Effector CD4-positive, alpha-beta T cell (primary cell): ENCODE data around the gene ANKRD65. TPM values are rescaled to one million over a fixed set of nuclear protein-coding genes. Genes with fewer than 3 reads are reported as not detected.
"Not testable (repeated sequence)": the region's sequence is repeated elsewhere in the genome, so short reads cannot be mapped to it uniquely, and the experiment has no call there.

Experiments
- DNase-seq: peaks from one replicate; pipeline ENCODE4 v3.0.0-alpha.2; 2020
- total RNA-seq: gene quantifications from one replicate; lab custom pipeline; 2026; lab: John Stamatoyannopoulos, UW

Gene ANKRD65
- not detected for total RNA-seq

DNA sequence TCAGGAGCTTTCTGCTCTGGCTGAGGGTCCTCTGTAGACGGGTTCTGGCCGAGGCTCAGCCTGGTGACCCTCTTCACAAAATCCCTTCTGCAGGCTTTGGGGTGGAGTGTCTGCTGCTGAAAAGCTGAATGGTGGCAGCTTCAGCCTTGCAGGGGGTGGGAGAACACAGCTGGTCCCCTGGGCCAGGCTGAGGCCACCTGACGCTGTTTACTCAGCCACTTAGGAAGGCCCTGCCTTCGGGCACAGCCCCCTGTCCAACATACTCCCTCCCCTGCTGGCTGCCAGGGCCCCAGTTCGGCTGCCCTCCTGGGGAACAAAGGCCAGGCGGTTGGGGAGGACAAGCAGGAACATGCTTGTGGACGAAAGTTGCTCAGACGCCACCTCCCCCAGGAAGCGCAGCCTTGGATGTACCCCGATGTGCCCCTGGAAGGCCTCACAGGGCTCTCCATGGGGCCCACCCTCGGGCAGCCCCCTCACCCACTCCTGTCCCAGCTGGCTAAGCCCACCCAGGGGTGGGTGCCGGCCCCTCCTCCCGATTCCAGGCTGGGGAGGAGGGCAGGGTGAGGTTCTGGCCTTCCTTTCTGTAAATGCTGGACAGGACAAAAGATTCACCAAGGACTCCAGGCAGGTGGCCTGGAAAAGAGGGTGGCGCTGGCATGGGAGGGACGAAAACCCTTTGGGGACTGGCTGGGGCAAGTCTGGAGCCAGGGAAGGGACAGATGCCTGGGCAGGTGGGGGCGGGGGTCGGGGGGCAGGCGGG is at the start of gene ANKRD65:
Gene ANKRD65, minus strand, starts transcription at position 130 of the 760 bp plus-strand sequence. CDS start 271 bp downstream, outside the sequence.
- DNase-seq, result no peak

DNA sequence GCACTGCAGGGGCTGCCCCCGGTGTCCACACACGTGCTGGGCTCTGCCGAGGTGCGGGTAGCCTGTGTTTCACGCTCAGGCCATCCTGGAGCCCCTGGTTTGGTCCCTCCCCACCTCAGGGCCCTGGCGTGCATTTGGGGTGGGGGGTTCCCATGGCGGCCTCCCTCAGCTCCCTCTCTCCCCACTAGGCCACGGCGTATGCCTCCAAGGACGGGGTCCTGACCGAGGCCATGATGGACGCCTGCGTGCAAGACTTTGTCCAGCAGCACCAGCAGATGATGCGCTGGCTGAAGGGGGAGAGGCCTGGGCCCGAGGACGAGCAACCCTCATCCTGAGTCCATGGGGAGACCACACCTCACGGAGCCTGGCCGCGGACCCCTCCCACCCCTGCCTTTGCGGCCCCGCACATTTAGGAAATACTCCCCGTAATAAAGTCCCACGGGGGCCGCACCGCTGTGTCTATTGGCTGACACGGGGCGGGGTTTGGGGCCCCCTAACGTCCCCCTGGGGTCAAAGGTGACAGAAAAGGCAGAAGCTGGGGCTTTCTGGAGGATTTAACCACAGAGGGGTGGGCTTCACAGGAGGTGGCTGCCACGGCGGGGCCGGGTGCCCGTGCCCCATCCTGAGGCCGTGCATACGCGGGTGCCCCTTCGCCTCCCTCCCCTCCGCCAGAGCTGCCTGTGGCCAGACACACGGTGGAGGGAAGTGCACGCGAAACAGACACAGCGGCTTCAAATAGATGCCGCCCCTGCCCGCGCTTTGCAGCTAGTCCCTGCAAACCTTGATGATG is 47.3 kb upstream of the ANKRD65 start:
- not testable (repeated sequence) for DNase-seq

DNA sequence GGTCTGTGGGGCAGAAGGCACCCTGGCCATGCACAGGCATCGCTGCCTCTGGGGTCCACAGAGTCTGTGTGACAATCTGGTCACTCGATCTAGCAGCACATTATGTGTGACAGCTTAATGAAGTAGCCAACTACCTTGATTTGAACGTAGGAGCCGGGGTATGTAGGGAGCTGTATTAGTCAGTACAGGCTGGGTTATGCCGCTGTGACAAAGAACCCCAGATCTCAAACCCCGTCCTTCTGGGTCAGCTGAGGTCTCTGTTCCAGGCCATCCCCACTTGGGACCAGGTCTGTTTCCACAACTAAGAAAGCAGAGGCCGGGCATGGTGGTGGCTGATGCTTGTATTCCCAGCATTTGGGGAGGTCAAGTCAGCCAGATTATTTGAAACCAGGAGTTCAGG is 42.2 kb upstream of the ANKRD65 start:
- DNase-seq, result no peak

DNA sequence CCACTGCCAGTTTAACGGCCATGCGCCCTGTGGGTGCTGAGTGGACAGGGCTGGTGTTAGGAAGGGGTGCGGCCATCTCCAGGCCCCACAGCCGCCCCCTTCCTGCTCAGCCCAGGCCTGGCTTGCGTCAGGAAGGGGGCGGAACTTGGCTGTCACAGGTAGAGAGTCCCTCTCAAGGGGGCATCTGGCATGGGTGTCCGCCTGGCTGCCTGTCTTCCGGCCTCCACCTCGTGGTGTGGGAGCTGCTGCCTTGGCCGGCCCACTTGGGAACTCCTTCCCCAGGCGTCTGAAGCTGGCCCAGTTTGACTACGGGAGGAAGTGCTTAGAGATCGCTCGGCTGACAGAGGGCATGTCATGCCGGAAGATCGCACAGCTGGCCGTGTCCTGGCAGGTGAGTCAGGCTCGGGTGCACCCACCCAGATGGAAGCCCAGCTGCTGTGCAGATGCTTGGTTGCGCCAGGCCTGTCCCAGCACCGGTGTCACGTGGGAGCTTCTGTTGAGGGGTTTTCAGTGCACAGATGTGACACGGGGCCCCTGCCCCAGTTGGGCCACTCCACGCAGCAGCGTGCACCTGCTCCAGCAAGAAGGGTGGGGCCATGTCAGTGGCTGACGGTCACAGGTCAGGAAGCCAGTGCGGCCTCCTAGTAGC is 41.4 kb upstream of the ANKRD65 start:
- DNase-seq, result no peak

DNA sequence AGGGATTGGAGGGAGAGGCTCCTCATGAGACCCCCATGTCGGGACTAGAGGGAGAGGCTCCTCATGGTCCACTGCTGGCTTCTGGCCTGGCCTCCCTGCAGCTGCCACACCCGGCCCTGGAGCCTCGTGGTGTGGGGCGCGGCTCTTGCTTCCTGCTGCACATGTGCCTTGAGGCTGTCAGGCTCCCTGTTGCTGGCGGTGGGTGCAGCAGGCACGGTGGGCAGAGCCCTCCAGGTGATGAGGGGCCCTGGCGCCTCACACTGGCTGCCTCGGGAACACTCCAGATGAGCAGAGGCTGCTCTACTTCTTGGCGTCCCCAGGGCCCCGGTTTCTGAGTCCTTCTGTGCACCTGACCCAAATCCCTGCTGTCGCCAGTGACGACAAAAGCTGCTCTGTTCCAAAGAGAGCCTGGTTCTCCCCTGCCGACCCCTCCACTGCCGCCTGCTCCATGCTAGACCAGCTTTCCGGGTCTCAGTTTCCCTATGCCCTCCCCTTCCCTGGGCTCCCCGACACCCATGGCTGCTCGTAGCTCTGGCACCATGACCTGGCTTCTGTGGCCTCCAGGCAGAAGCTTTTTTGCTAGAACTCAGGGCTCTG is 40.7 kb upstream of the ANKRD65 start:
- DNase-seq, result no peak

DNA sequence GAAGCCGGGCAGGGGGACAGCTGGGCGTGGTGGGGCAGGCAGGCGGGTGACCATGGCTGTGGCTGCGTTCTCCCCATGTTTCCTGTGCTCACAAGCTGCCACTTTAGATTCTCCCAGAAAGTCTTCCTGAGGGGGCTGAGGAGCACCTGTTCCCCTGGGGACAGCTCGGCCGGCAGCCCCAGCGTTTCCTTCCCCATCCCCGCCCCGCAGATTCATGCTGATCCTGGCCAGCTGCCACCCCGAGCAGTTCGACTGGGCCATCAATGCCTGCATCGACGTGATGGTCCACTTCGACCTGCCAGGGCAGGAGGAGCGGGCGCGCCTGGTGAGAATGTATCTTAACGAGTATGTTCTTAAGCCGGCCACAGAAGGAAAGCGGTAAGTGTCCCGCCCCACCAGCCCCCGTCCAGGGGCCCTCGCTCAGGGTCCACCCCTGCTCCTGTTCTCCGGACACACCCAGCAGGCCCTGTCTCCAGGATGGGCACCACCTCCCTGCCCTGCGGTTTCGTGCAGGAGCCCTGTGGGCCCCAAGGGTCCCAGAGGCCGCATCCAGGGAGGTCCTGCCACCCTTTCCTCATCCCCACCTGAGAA is 39.6 kb upstream of the ANKRD65 start:
- no peak for DNase-seq

DNA sequence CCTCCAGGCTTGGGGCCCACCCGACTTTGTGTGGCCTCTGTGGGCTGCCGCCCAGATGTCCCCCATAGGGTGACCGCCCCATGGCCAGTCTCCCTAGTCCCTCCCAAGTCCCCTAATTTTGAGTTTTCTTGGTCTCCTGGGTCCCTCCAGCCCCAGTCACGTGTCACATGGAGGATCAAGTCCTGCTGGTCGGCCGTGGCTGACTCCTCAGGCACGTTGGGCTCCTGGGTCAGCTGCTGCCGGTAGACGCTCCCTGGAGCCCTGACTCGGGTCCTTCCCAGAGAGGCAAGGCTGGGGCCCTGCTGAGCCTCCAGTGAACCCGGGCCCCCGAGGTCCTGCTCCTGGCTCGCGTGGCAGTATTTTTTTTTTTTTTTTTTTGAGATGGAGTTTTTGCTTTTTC is 38.6 kb upstream of the ANKRD65 start:
- DNase-seq, result not testable (repeated sequence)

DNA sequence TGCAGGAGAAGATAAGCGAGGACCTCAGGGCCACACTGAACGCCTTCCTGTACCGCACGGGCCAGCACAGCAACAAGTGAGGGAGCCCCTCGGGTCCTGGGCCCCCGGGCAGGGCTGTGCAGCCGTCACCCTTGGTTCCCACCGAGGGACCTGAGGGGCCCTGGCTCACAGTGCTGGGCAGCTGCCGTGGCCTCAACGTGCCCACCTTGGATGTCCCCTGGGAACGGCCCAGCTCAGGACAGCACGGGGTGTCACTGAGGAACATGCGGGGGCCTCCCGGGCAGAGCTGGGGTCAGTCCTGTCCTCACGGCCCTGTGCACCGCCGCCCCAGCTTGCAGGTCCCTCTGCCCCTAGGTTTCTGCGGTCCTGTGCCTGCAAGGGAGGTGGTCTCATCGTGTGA is 38.1 kb upstream of the ANKRD65 start:
- not testable (repeated sequence) for DNase-seq

DNA sequence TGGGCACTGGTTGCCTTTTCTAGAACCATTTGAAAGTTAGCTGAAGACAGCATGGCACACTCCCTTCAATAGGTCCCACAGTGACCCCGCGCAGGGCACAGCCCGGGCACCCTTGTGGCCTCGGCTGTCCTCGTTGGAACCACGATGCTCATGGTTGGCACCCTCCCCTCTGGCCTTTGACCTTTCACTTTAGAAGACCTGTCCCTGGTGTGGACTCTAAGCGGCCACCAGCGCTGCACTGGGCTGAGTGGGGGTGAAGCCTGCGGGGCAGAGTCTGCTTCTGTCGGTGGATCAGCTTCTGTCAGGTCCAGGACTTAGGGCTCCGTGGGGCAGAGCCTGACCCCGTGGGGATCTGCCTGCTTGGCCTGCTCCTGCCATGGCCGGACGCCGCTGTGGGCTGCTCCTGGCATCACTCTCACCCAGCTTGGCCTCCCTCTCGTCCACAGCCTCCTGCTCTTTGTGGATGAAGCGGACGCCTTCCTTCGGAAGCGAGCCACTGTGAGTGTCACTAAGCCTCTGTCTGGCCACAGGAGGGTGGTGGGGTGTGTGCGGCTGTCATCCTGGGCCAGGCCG is 35.7 kb upstream of the ANKRD65 start:
- not testable (repeated sequence) for DNase-seq

DNA sequence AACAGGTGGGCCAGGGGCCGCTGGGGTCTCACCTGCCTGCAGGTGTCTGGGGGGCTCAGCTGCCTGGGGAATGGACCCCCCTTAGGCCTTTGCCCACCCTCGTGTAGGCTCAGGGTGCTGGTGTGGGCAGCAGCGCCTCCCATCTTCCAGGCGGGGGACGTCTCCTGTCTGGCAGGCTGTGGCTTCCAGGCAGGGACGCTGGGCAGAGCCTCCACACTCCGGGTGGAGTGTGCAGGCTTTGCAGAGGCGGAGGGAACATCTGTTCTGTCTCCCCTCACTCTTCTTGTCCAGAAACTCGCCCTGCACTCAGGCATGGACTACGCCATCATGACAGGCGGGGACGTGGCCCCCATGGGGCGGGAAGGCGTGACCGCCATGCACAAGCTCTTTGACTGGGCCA is 34.9 kb upstream of the ANKRD65 start:
- not testable (repeated sequence) for DNase-seq

DNA sequence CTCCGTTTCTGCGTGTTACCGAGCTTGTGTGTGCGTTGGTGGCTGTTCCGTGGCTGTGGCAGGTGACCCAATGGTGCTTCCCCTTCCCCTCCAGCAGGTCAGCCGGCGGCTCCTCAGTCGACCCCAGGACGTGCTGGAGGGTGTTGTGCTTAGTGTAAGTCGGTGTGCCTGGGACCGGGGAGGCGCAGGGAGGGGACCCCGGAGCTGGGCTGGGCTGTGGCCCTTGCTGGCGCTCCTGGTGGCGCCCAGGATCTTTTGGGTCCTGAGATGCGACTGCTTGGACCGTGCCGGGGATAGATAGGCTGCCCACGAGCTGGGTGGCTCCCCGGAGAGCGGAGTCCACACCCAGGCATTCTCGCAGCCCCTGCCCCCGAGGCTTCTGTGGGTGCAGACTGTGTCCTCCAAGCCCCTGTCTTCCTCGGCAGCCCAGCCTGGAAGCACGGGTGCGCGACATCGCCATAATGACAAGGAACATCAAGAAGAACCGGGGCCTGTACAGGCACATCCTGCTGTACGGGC is 34.3 kb upstream of the ANKRD65 start:
- DNase-seq, result no peak

DNA sequence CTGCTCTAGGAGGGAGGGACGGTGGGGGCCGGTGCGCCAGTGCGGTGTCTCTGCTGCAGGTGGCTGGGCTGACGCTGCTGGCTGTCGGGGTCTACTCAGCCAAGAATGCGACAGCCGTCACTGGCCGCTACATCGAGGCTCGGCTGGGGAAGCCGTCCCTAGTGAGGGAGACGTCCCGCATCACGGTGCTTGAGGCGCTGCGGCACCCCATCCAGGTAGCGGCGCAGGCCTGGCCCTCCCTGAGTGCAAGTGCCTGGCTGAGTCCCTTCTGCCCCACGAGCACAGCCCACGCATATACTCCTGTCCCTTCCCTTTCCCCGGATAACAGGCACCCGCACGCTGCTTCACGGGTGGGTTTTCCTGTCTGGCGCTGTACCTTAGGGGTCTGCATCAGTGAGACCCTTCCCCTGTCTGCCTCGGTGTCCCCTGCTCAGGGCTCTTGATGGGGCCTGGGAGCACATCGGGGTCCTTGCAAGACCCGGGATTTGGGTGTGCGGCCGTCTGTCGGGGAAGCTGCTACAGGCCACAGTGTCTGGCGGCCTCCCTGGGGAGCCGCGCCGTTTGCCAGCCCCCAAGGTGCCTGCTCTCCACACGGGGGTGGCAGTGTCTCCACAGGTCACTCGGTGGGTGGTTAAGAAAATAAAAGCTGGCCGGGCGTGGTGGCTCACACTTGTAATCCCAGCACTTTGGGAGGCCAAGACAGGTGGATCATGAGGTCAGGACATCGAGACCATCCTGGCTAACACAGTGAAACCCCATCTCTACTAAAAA is 33.4 kb upstream of the ANKRD65 start:
- not testable (repeated sequence) for DNase-seq

DNA sequence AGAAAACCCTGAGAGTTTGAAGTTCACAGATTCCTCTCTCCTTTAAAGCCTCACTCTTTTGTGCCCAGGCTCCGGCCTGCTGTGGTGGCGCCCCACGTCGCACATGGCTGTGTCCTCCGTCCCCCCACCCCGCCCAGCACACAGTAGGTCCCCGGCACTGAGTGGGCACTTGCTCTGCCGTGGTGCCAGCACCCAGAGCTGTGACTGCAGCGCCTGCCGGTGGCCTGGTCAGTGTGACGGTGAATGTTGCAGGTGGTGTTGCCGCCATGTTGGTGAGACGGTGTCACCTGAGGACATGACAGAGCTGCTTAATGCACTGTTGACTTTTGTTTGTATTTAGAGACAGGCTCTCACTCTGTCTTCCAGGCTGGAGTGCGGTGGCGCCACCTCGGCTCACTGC is 31.8 kb upstream of the ANKRD65 start:
- no peak for DNase-seq

DNA sequence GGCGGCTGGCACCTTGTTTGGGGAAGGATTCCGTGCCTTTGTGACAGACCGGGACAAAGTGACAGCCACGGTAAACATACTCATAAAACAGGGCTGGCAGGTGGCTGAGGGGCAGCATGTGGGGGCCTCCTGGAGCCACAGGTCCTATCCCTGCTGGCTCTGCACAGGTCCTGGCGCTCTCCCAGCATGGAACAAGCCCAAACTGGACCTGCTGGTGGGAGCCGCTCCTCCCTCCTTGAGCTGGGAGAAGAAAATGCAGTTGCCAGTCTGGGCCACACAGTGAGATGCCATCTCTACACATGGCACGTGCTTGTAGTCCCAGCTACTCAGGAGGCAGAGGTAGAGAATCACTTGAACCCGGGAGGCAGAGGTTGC is 31.3 kb upstream of the ANKRD65 start:
- not testable (repeated sequence) for DNase-seq

DNA sequence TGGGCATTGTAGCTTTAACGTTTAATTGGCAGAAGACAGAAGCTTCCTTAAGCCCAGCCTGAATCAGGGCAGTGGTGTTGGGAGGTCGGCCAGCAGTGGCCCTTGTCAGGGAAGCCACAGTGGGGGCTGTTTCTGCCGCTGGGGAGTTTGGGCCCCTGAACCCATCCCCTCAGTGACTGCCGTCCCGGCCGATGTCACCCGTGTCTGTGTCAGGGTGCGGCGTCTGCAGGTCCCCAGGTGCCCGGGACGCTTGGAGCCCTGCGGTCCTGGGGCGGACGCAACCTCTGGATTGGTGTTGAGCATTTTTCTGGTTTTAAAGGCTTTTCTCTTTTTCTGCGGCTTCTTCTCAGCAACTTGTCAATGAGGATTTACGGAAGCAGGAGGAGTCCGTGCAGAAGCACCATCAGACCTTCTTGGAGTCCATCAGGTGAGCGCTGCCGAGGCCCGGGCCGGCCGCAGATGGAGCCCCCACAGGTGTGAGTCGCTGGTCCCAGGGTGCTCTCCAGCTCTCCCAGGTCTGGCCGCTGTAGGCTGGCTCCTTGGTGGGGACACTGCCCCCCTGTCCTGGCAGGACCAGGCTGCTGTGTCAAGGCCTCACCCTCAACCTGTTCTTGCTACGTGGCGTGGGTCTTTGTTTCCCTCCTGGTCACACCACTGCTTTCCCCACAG is 30.8 kb upstream of the ANKRD65 start:
- no peak for DNase-seq

DNA sequence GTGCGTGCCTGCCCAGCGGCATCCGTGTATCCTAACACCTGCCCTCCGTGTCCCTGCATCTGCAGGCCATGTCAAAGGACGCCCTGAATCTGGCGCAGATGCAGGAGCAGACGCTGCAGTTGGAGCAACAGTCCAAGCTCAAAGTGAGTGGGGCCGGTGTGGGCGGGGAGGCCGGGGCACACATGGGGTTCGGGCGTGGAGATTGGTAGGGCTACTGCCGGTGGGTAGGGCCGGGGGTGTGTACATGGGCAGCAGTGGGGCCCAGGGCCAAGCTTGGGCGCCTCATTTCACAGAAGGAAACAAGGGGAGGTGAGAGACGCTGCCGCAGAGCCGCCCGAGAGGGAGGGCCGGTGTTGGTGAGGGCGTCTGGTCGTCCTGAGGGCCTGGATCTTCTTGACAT is 29.5 kb upstream of the ANKRD65 start:
- DNase-seq, result not testable (repeated sequence)

DNA sequence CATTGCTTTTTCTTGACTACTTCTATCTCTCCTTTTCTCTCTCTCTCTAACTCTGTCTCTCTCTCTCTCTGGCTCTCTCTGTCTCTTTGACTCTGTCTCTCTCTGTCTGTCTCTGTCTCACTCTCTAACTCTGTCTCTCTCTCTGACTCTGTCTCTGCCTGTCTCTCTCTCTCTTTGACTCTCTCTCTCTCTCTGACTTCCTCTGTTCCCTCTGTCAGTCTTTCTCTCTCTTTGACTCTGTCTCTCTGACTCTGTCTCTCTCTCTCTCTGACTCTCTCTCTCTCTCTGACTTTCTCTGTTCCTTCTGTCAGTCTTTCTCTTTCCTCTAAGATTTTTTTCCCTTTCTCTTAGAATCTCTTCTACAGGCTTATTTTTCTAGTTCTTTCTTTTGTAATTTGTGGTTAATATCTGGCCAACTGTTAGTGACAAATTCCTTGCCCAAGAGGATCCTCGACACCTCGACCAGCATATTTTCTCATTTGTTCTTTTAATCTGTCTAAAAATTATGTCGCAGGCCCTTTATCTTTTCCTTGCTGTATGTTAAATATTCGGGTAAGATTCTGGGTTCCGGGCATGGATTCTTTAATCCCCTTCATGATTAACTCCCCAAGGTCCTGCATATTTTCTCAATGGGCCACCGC is 28.1 kb upstream of the ANKRD65 start, which contains the start of gene ATAD3C:
Gene ATAD3C, plus strand, starts transcription at position 591 of the 641 bp plus-strand sequence. CDS start 995 bp downstream, outside the sequence.
- DNase-seq, result no peak

DNA sequence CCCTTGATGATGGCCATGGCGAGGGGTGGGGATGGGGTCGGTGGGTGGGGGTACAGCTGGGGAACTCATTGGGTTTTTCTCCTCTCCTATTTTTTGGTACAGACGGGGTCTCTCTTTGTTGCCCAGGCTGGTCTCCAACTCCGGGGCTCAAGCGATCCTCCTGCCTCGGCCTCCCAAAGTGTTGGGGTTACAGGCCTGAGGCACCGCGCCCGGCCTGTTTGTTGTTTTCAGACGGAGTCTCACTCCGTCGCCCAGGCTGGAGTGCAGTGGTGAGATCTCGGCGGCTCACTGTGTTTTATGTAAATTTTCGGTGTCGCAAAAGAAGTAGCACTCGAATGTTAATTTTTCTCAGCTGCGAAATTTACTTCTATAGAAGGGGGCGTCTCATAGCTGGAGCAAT is 25.6 kb upstream of the ANKRD65 start:
- DNase-seq, result not testable (repeated sequence)

DNA sequence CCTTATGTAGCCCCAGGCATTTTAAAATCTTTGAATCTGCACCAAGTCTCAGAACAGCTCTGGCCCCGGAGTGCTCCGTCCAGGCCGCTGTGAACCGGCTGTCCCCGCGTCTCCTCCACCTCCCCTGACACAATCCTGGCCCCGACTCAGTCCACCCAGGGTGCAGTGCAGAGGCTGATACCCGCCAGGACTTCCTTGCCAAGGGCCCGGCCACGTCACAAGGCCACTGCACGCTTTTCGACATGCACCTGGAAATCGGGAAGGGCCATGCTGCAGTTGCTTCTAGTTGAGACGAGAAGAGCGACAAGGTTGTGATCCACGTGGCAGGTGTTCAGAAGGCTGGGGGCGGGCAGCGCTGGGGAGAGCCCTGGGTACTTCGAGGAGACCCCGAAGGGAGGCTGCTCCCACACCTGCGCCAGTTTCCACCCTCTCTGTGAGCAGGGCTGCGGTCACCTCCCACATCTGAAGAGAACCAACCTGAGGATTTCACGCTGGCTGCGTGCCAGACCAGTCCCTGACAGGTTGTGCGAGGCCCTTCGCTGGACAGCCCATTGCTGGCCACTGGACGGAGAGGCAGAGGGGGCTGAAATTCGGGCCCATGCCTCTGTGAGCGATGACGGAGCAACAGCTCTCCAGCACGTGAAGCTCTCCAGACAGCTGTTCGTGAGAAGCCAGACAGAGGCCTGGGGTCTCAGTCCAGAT is 21.1 kb upstream of the ANKRD65 start:
- DNase-seq, result no peak
